Skeletal muscle tissue (tissue), 4 donors: ENCODE measurements around the gene EIF4G3. TPM values are rescaled to one million over a fixed set of nuclear protein-coding genes. Genes with fewer than 3 reads are reported as not detected.

Experiments
- H3K27ac ChIP-seq: one replicate; pipeline ENCODE4 v1.7.0; 2013; ENCODE audit warnings: mild to moderate bottlenecking, low read depth, low read length, inconsistent platforms
- H3K27me3 ChIP-seq, 3 donors: one replicate each; pipeline ENCODE4 v1.7.0; 2013; ENCODE audit warnings: low read length in 3 of 3; ENCODE audit not compliant: control insufficient read depth in 3 of 3, insufficient read depth in 3 of 3
- H3K36me3 ChIP-seq, 3 donors: one replicate each; pipeline ENCODE4 v1.7.0; 2013; ENCODE audit warnings: low read length in 3 of 3; ENCODE audit not compliant: control insufficient read depth in 3 of 3, insufficient read depth in 3 of 3
- H3K4me1 ChIP-seq, 3 donors: one replicate each; pipeline ENCODE4 v1.7.0; 2013; ENCODE audit warnings: low read length in 3 of 3, mild to moderate bottlenecking in 3 of 3; ENCODE audit not compliant: control insufficient read depth in 3 of 3, insufficient read depth in 3 of 3
- H3K4me3 ChIP-seq, 3 donors: one replicate each; pipeline ENCODE4 v1.7.0; 2013; ENCODE audit warnings: low read length in 3 of 3
- H3K9ac ChIP-seq, 3 donors: one replicate each; pipeline ENCODE4 v1.7.0; 2013; ENCODE audit warnings: low read length in 3 of 3, mild to moderate bottlenecking in 3 of 3, moderate library complexity in 2 of 3, low read depth in 1 of 3
- H3K9me3 ChIP-seq, 3 donors: one replicate each; pipeline ENCODE4 v1.7.0; 2013; ENCODE audit warnings: low read length in 3 of 3; ENCODE audit not compliant: control insufficient read depth in 3 of 3
- total RNA-seq: library from RNA; depleted of rRNA; stranded (reverse); fragments of >200 nt; gene quantifications from one replicate; pipeline ENCODE4 v1.2.3, GENCODE V29; 2014
- donor health status: Osteomylitis.

EIF4G3 gene
- total RNA-seq, 1 donor from 2014 or later = 23.5 TPM

- H3K36me3 ChIP-seq = no peaks in the 10 kb centered on the region
- no peaks in the 10 kb centered on the region for H3K27me3 ChIP-seq
- no peaks in the 10 kb centered on the region for H3K9me3 ChIP-seq
- no peak overlapping the region for H3K4me3 ChIP-seq
- no peak overlapping the region for H3K9ac ChIP-seq
- no peak overlapping the region for H3K27ac ChIP-seq
- peaks cover 3 to 5% (median 4%) of the 10 kb centered on the region in 3 donors for H3K4me1 ChIP-seq
Observed at GRCh38 chr1:21046132-21046531, 130.6 kb downstream of the EIF4G3 start.

GRCh38 chr1:21045351-21045750 is 131.3 kb downstream of the EIF4G3 start:
- Histone ChIP-seq H3K9ac (no peak overlapping the region), H3K27me3 (no peaks in the 10 kb centered on the region), H3K27ac (no peak overlapping the region), H3K36me3 (no peaks in the 10 kb centered on the region), H3K9me3 (no peaks in the 10 kb centered on the region), H3K4me3 (no peak overlapping the region), H3K4me1 (peaks cover 3 to 5% (median 4%) of the 10 kb centered on the region in 3 donors)

- Histone ChIP-seq H3K27me3 (no peaks in the 10 kb centered on the region), H3K36me3 (no peaks in the 10 kb centered on the region), H3K4me1 (peaks cover 3 to 5% (median 4%) of the 10 kb centered on the region in 3 donors), H3K27ac (no peak overlapping the region), H3K9ac (no peak overlapping the region), H3K9me3 (no peaks in the 10 kb centered on the region), H3K4me3 (no peak overlapping the region)
Observed at GRCh38 chr1:21042929-21043605, 133.6 kb downstream of the EIF4G3 start.

- Histone ChIP-seq H3K27ac (no peak overlapping the region), H3K4me3 (no peak overlapping the region), H3K9ac (no peak overlapping the region), H3K9me3 (no peaks in the 10 kb centered on the region), H3K27me3 (no peaks in the 10 kb centered on the region), H3K4me1 (peaks cover 3 to 5% (median 4%) of the 10 kb centered on the region in 3 donors), H3K36me3 (no peaks in the 10 kb centered on the region)
Observed at GRCh38 chr1:21041541-21041940, 135.2 kb downstream of the EIF4G3 start.

GRCh38 chr1:21037091-21037490 is 139.6 kb downstream of the EIF4G3 start:
- Histone ChIP-seq H3K9me3 (no peaks in the 10 kb centered on the region), H3K27ac (no peak overlapping the region), H3K27me3 (no peaks in the 10 kb centered on the region), H3K36me3 (no peaks in the 10 kb centered on the region), H3K4me1 (peaks cover 21 to 25% (median 22%) of the 10 kb centered on the region in 3 donors), H3K9ac (no peak overlapping the region), H3K4me3 (no peak overlapping the region)

- no peak overlapping the region for H3K4me3 ChIP-seq
- H3K36me3 ChIP-seq = no peaks in the 10 kb centered on the region
- peaks cover 21 to 25% (median 22%) of the 10 kb centered on the region in 3 donors for H3K4me1 ChIP-seq
- peak overlapping the region in 1 of 3 donors; percentile 9 for H3K9ac ChIP-seq
- H3K27me3 ChIP-seq = no peaks in the 10 kb centered on the region
- no peak overlapping the region for H3K27ac ChIP-seq
- no peaks in the 10 kb centered on the region for H3K9me3 ChIP-seq
Observed at GRCh38 chr1:21035794-21036193, 140.9 kb downstream of the EIF4G3 start.

GRCh38 chr1:21034725-21035628 is 141.7 kb downstream of the EIF4G3 start:
- no peak overlapping the region for H3K9ac ChIP-seq
- H3K9me3 ChIP-seq = no peaks in the 10 kb centered on the region
- no peaks in the 10 kb centered on the region for H3K27me3 ChIP-seq
- H3K27ac ChIP-seq = no peak overlapping the region
- no peak overlapping the region for H3K4me3 ChIP-seq
- no peaks in the 10 kb centered on the region for H3K36me3 ChIP-seq
- peaks cover 21 to 25% (median 22%) of the 10 kb centered on the region in 3 donors for H3K4me1 ChIP-seq

GRCh38 chr1:21032741-21033140 is 144.0 kb downstream of the EIF4G3 start:
- Histone ChIP-seq H3K36me3 (no peaks in the 10 kb centered on the region), H3K27ac (no peak overlapping the region), H3K9ac (no peak overlapping the region), H3K4me1 (peaks cover 21 to 25% (median 22%) of the 10 kb centered on the region in 3 donors), H3K4me3 (no peak overlapping the region), H3K27me3 (no peaks in the 10 kb centered on the region), H3K9me3 (no peaks in the 10 kb centered on the region)

GRCh38 chr1:21030181-21030580 is 146.5 kb downstream of the EIF4G3 start:
- Histone ChIP-seq H3K27me3 (no peaks in the 10 kb centered on the region), H3K9ac (no peak overlapping the region), H3K36me3 (no peaks in the 10 kb centered on the region), H3K4me3 (no peak overlapping the region), H3K27ac (no peak overlapping the region), H3K9me3 (no peaks in the 10 kb centered on the region), H3K4me1 (peaks cover 12 to 13% (median 12%) of the 10 kb centered on the region in 3 donors)
